HG03103 (cell line): ENCODE data around the gene NBL1.

ENCODE experiments used
- ATAC-seq: cut with Tn5 transposase; IDR thresholded peaks from one replicate; pipeline ENCODE4 v1.9.1; 2021; ENCODE audit warnings: low read depth; ENCODE audit not compliant: unreplicated experiment

Gene NBL1

GRCh38 chr1:19665496-19666465, 21.7 kb downstream of the NBL1 start:
- ATAC-seq = no peak

GRCh38 chr1:19668888-19669287, 24.8 kb downstream of the NBL1 start:
- no peak for ATAC-seq

GRCh38 chr1:19670787-19671186, 26.7 kb downstream of the NBL1 start:
- ATAC-seq = no peak

GRCh38 chr1:19672237-19672636, 28.1 kb downstream of the NBL1 start:
- ATAC-seq = no peak

- ATAC-seq = no peak
Measured at GRCh38 chr1:19675797-19676196, 31.7 kb downstream of the NBL1 start.

- ATAC-seq = no peak
Measured at GRCh38 chr1:19676438-19676922, 32.4 kb downstream of the NBL1 start.

- no peak for ATAC-seq
Measured at GRCh38 chr1:19678493-19678892, 34.4 kb downstream of the NBL1 start.

- ATAC-seq = no peak
Measured at GRCh38 chr1:19678931-19679453, 34.9 kb downstream of the NBL1 start.

- no peak for ATAC-seq
Measured at GRCh38 chr1:19679691-19680090, 35.6 kb downstream of the NBL1 start.

GRCh38 chr1:19680644-19681043, 36.5 kb downstream of the NBL1 start:
- ATAC-seq = no peak

GRCh38 chr1:19682257-19682656, 38.1 kb downstream of the NBL1 start:
- ATAC-seq = no peak

GRCh38 chr1:19682901-19683300, 38.8 kb downstream of the NBL1 start:
- no peak for ATAC-seq

- no peak for ATAC-seq
Measured at GRCh38 chr1:19683351-19683750, 39.2 kb downstream of the NBL1 start.

GRCh38 chr1:19684677-19685076, 40.6 kb downstream of the NBL1 start:
- ATAC-seq = no peak

- ATAC-seq = no peak
Measured at GRCh38 chr1:19685994-19686393, 41.9 kb downstream of the NBL1 start.

- no peak for ATAC-seq
Measured at GRCh38 chr1:19687414-19687813, 43.3 kb downstream of the NBL1 start.

- ATAC-seq = no peak
Measured at GRCh38 chr1:19688041-19688842, 44.1 kb downstream of the NBL1 start.

- ATAC-seq = no peak
Measured at GRCh38 chr1:19689085-19689757, 45.1 kb downstream of the NBL1 start.

- ATAC-seq = no peak
Measured at GRCh38 chr1:19689856-19690255, 45.7 kb downstream of the NBL1 start.

- ATAC-seq = no peak
Measured at GRCh38 chr1:19690342-19690741, 46.2 kb downstream of the NBL1 start.

- no peak for ATAC-seq
Measured at GRCh38 chr1:19694298-19694697, 50.2 kb downstream of the NBL1 start.
